Activated T-helper 1 cell treated with anti-CD3 and anti-CD28 coated beads, Interleukin-12 subunit alpha, Interleukin-12 subunit beta, Interleukin-2, Interleukin-4 antibody, amounts not matched to agents 30 ng/mL and 10 ng/mL and 1 ng/mL, durations not matched to agents 14 hours and 24 hours and 36 hours (primary cell): ENCODE measurements around the gene GRIK1. TPM values are rescaled to one million over a fixed set of nuclear protein-coding genes. Genes with fewer than 3 reads are reported as not detected.

ENCODE experiments used
- DNase-seq: peaks from one replicate; pipeline ENCODE4 v3.0.0; 2021; ENCODE audit warnings: low spot score
- H3K27ac Mint-ChIP-seq: one replicate; pipeline ENCODE4 v1.8.0; 2021; ENCODE audit warnings: mild to moderate bottlenecking, mixed read lengths
- H3K27me3 Mint-ChIP-seq: one replicate; pipeline ENCODE4 v1.8.0; 2022; ENCODE audit warnings: mild to moderate bottlenecking, moderate library complexity, mixed read lengths; ENCODE audit not compliant: insufficient read depth
- H3K36me3 Mint-ChIP-seq: one replicate; pipeline ENCODE4 v1.8.0; 2021; ENCODE audit warnings: low read depth, mixed read lengths
- H3K4me1 Mint-ChIP-seq: one replicate; pipeline ENCODE4 v1.8.0; 2021; ENCODE audit warnings: low read depth, mixed read lengths
- H3K4me3 Mint-ChIP-seq: one replicate; pipeline ENCODE4 v1.8.0; 2021; ENCODE audit warnings: mild to moderate bottlenecking, moderate library complexity, mixed read lengths
- H3K9me3 Mint-ChIP-seq: one replicate; pipeline ENCODE4 v1.8.0; 2021; ENCODE audit warnings: mixed read lengths
- intact Hi-C: fragments of 100-400 bp; cut with micrococcal nuclease; formaldehyde crosslinking; loops from one replicate; pipeline ENCODE4 v1.15.1; 2024
- total RNA-seq: library from RNA; stranded (reverse); gene quantifications from 2 replicates; pipeline ENCODE4 v1.2.3, GENCODE V29; 2022

GRIK1 gene
- total RNA-seq, 1 donor from 2014 or later = not detected

GRCh38 chr21:29660047-29660720, 279.6 kb downstream of the GRIK1 start:
- peaks cover 1% of the 10 kb centered on the region for H3K36me3 Mint-ChIP-seq
- no peak overlapping the region for H3K27ac Mint-ChIP-seq
- H3K4me1 Mint-ChIP-seq = peaks cover 29% of the 10 kb centered on the region
- no peak overlapping the region for H3K4me3 Mint-ChIP-seq
- peaks cover 3% of the 10 kb centered on the region for H3K27me3 Mint-ChIP-seq
- intact Hi-C loops = no loop called here
- no peak for DNase-seq
- peaks cover 3% of the 10 kb centered on the region for H3K9me3 Mint-ChIP-seq

- Mint-ChIP-seq H3K4me3 (no peak overlapping the region), H3K36me3 (peaks cover 1% of the 10 kb centered on the region), H3K4me1 (peaks cover 40% of the 10 kb centered on the region), H3K27me3 (no peaks in the 10 kb centered on the region), H3K27ac (no peak overlapping the region), H3K9me3 (peaks cover 3% of the 10 kb centered on the region)
- DNase-seq = no peak
- intact Hi-C loops = loop anchor here (2.0 to 10.0 kb wide), 5 partner anchors 14 to 1476 kb away; partner anchors contain the start of gene CCT8
Observed at GRCh38 chr21:29658934-29659203, 280.9 kb downstream of the GRIK1 start.

DNA sequence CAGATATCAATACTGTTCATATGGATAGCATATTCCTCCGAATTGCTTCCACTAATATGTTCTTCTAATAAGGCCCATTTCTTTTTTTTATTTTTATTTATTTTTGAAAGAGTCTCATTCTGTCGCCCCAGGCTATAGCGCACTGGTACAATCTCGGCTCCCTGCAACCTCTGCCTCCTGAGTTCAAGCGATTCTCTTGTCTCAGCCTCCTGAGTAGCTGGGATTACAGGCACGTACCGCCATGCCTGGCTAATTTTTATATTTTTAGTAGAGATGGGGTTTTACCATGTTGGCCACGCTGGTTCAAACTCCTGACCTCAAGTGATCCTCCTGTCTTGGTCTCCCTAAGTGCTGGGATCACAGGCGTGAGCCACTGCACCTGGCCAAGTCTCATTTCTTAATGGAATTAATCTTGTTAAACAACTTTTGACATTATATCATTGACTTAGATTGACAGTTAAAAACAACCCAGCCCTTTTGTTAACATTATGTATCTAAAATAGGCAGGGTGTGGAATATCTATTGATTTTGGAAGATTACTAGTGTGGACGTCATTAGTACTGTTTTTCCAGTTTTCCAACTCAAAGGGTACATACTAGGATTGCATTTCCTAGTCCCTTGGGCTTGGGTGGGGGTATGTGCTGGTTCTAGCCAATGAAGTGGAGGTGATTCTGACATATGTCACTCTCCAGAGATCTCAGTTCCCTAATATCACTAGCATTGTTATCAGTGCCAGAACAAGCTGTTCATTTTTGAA, 281.4 kb downstream of the GRIK1 start:
- intact Hi-C loops = loop anchor here (2.0 to 10.0 kb wide), 5 partner anchors 14 to 1476 kb away; partner anchors contain the start of gene CCT8
- Mint-ChIP-seq H3K4me1 (peaks cover 42% of the 10 kb centered on the region), H3K36me3 (peaks cover 1% of the 10 kb centered on the region), H3K9me3 (peaks cover 3% of the 10 kb centered on the region), H3K27me3 (no peaks in the 10 kb centered on the region), H3K4me3 (no peak overlapping the region), H3K27ac (no peak overlapping the region)
- DNase-seq = no peak

GRCh38 chr21:29657240-29657989, 282.4 kb downstream of the GRIK1 start:
- Mint-ChIP-seq H3K27ac (peak overlapping the region; percentile 82), H3K4me1 (peaks cover 42% of the 10 kb centered on the region), H3K4me3 (peak overlapping the region; percentile 45), H3K9me3 (peaks cover 3% of the 10 kb centered on the region), H3K36me3 (peaks cover 1% of the 10 kb centered on the region), H3K27me3 (no peaks in the 10 kb centered on the region)
- no peak for DNase-seq
- intact Hi-C loops = loop anchor here (2.0 to 10.0 kb wide), 5 partner anchors 413 to 1477 kb away; partner anchors contain the start of gene CCT8

DNA sequence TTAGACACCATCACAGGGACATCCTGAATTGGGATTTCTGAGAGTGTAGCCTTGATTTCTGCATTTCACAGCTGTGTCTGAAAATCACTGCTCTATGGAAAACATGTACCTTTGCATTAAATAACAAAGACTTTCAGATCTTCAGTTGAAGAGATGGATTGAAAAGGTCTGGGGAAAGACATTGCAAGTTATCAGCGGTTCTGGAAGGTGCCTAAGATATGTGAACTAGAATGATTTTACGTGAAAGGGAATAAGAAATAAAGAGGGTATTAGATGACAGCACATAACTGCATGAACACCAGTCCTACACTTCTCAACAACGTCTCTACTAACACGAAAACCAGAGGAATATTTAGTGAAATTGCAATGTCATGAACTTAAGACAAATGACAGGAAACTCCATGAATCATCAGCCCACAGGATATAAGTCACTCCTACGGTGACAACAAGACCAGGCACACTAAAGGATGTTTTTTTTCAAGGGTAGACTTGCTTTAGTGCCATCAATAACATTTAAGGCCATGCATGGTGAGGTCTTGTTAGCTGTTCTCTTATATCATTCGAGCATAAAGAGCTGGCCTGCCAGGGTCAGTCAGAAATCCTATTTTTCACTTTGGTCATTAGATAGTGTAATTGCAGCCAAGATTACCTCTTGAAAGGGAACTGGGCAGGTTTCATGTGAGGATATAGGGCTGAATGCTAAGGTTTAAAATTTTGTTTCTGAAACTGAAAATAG, 283.1 kb downstream of the GRIK1 start:
- H3K4me1 Mint-ChIP-seq = peaks cover 39% of the 10 kb centered on the region
- peaks cover 2% of the 10 kb centered on the region for H3K36me3 Mint-ChIP-seq
- peak; percentile 14 for DNase-seq
- H3K27ac Mint-ChIP-seq = peak overlapping the region; percentile 82
- H3K27me3 Mint-ChIP-seq = no peaks in the 10 kb centered on the region
- intact Hi-C loops = loop anchor here (2.0 to 10.0 kb wide), 5 partner anchors 412 to 1478 kb away; partner anchors contain the start of gene CCT8
- peaks cover 3% of the 10 kb centered on the region for H3K9me3 Mint-ChIP-seq
- peak overlapping the region; percentile 45 for H3K4me3 Mint-ChIP-seq

DNA sequence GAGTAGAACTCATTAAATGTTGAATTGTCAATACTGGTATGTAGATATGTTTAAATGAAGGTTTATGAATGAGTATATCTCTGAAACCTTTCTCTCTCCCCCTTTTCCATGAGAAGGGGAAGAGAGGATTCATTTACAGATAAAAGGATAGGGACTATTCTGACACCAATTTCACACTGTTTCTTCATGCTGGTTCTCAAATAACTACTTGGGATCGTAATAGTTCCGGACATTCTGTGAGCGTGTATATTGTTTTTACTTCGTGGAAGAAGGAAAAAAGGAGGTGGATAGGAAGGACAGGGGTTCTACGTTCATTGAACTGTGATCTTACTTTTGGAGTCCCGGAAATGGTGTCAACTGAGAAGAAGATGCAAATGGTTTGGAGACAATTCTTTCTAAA, 284.2 kb downstream of the GRIK1 start:
- H3K27me3 Mint-ChIP-seq = no peaks in the 10 kb centered on the region
- H3K36me3 Mint-ChIP-seq = peaks cover 2% of the 10 kb centered on the region
- peak overlapping the region; percentile 6 for H3K27ac Mint-ChIP-seq
- peaks cover 32% of the 10 kb centered on the region for H3K4me1 Mint-ChIP-seq
- peaks cover 3% of the 10 kb centered on the region for H3K9me3 Mint-ChIP-seq
- intact Hi-C loops = loop anchor here (10.0 kb wide), 4 partner anchors 461 to 1479 kb away; partner anchors contain the start of gene CCT8
- DNase-seq = no peak
- no peak overlapping the region for H3K4me3 Mint-ChIP-seq

DNA sequence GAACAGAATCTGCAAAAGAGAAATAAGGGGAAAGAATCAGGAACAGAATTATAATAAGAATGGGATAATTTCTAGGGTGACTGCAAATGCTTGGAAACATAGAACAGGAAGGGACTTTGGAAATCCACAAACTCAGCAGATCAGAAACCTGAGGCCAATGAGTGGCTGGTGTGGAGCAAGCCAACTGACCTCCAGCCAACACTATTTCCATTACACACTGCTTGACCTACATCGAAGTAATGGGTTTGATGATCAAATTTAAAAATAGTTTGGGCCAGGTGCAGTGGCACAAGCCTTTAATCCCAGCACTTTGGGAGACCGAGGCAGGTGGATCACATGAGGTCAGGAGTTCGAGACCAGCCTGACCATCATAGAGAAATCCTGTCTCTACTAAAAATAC, 284.9 kb downstream of the GRIK1 start:
- H3K27ac Mint-ChIP-seq = no peak overlapping the region
- intact Hi-C loops = loop anchor here (10.0 kb wide), 4 partner anchors 460 to 1480 kb away; partner anchors contain the start of gene CCT8

GRCh38 chr21:29654203-29654602, 285.6 kb downstream of the GRIK1 start:
- H3K4me3 Mint-ChIP-seq = no peak overlapping the region
- H3K9me3 Mint-ChIP-seq = no peaks in the 10 kb centered on the region
- H3K27ac Mint-ChIP-seq = no peak overlapping the region
- intact Hi-C loops = loop anchor here (10.0 kb wide), 4 partner anchors 459 to 1481 kb away; partner anchors contain the start of gene CCT8
- no peak for DNase-seq
- H3K27me3 Mint-ChIP-seq = no peaks in the 10 kb centered on the region
- H3K36me3 Mint-ChIP-seq = peaks cover 2% of the 10 kb centered on the region
- H3K4me1 Mint-ChIP-seq = peaks cover 32% of the 10 kb centered on the region

More for the DNA sequence above, 284.9 kb downstream of the GRIK1 start:
- H3K27me3 Mint-ChIP-seq = no peaks in the 10 kb centered on the region
- H3K36me3 Mint-ChIP-seq = peaks cover 2% of the 10 kb centered on the region
- no peak for DNase-seq
- H3K4me3 Mint-ChIP-seq = no peak overlapping the region
- no peaks in the 10 kb centered on the region for H3K9me3 Mint-ChIP-seq
- peaks cover 32% of the 10 kb centered on the region for H3K4me1 Mint-ChIP-seq

DNA sequence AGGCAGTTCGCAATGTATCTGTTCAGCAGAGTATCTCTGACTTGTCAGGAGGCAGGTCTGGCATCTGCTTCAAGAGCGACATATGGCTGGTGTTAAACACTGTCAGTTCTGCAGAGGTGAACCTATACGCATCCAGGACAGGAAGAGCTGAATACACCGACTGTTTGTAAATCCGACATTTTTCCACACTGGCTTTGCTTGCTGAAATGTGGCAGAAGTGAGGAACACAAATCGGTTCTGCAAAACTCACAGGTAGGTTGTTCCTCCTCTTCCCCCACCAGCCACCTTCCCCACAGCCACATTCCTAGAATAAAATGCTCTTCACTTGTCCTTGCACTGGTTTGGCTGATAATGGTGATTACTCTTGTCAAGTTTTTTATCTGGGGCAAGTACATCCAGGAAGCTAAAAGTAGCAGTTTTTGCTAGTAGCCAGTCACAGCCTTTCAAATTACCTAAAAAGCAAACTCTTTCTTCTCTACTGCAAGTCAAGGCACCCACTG, 289.2 kb downstream of the GRIK1 start:
- Mint-ChIP-seq H3K27ac (no peak overlapping the region), H3K36me3 (peaks cover 1% of the 10 kb centered on the region), H3K9me3 (no peaks in the 10 kb centered on the region), H3K27me3 (no peaks in the 10 kb centered on the region), H3K4me1 (peaks cover 16% of the 10 kb centered on the region), H3K4me3 (no peak overlapping the region)
- intact Hi-C loops = loop anchor here (10.0 kb wide), 4 partner anchors 456 to 1484 kb away; partner anchors contain the start of gene CCT8
- no peak for DNase-seq

- no peaks in the 10 kb centered on the region for H3K9me3 Mint-ChIP-seq
- DNase-seq = no peak
- peaks cover 2% of the 10 kb centered on the region for H3K27me3 Mint-ChIP-seq
- intact Hi-C loops = no loop called here
- no peak overlapping the region for H3K27ac Mint-ChIP-seq
- peaks cover 1% of the 10 kb centered on the region for H3K36me3 Mint-ChIP-seq
- peaks cover 8% of the 10 kb centered on the region for H3K4me1 Mint-ChIP-seq
- H3K4me3 Mint-ChIP-seq = no peak overlapping the region
Observed at GRCh38 chr21:29649406-29649814, 290.4 kb downstream of the GRIK1 start.

GRCh38 chr21:29648710-29649240, 291.0 kb downstream of the GRIK1 start:
- H3K4me1 Mint-ChIP-seq = peaks cover 1% of the 10 kb centered on the region
- peaks cover 1% of the 10 kb centered on the region for H3K36me3 Mint-ChIP-seq
- peaks cover 6% of the 10 kb centered on the region for H3K27me3 Mint-ChIP-seq
- no peak for DNase-seq
- H3K27ac Mint-ChIP-seq = no peak overlapping the region
- no peaks in the 10 kb centered on the region for H3K9me3 Mint-ChIP-seq
- intact Hi-C loops = no loop called here
- H3K4me3 Mint-ChIP-seq = no peak overlapping the region

DNA sequence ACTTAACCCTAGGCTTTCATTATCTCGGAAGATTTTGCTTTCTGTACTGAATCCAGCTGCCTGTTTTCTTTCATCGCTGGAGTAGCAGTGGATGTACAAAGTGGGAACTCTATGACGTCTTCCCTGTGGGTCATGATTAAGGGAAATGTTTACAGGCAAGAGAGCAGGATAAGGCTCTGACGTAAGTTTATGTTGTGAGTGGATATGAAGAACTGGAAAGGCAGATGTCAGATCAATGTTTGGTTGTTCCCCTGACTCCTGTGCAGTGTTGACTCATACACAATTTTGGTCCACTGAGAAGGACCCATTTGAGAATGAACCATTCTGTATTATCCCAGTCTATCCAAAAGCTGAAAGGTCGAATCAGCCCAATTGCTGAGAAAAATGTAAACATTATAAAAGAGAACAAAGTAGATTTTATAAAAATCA, 292.4 kb downstream of the GRIK1 start:
- intact Hi-C loops = no loop called here
- H3K4me3 Mint-ChIP-seq = no peak overlapping the region
- no peaks in the 10 kb centered on the region for H3K9me3 Mint-ChIP-seq
- peaks cover 6% of the 10 kb centered on the region for H3K27me3 Mint-ChIP-seq
- no peak overlapping the region for H3K27ac Mint-ChIP-seq
- peaks cover 1% of the 10 kb centered on the region for H3K36me3 Mint-ChIP-seq
- no peak for DNase-seq
- no peaks in the 10 kb centered on the region for H3K4me1 Mint-ChIP-seq
